ENCODE measurements around the gene ACVRL1.

ACVRL1 gene

GRCh38 chr12:51900323-51900889 is 6.9 kb upstream of the ACVRL1 start:
- DNase-seq = no peak

DNA sequence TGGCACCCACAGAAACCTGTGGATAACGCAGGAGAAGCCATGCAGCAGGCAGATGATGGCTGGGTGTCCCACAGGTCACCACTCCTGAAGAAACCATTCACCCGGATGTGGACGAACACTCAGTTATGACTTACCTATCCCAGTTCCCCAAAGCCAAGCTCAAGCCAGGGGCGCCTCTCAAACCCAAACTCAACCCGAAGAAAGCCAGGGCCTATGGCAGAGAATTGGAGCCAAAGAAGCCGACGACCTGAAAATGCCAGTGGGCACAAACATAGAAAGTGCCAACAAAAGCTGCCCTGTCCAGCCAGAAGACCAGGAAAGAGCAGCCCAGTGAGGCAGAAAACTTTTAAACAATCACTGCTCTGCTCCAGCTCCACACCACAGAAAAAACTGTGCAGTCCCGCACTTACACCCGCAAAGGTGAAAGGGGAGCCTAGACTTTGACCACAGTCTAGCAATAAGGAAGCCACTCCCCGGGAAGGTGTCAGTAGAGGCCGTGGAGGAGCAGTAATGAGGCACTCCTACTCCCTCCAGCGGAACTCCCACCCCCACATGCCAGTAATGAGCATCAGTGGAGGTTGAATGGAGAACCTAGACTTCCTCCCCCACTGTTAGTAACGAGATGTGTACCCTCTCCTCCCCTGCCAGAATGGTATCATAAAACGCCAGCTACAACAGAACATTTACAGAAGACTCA is 6.0 kb upstream of the ACVRL1 start:
- DNase-seq = no peak

DNA sequence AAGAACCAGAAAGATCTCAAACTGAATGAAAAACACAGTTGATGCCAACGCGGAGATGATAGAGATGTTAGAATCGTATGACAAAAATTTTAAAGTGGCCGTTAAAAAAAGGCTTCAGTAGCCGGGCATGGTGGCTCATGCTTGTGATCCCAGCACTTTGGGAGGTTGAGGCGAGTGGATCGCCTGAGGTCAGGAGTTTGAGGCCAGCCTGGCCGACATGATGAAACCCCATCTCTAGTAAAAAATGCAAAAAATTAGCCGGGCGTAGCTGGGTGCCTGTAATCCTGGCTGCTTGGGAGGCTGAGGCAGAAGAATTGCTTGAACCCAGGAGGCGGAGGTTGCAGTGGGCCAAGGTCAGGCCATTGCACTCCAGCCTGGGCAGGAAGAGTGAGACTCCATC is 5.4 kb upstream of the ACVRL1 start:
- no peak for DNase-seq

GRCh38 chr12:51904951-51905470 is 2.3 kb upstream of the ACVRL1 start:
- peak; percentile 89 for DNase-seq

DNA sequence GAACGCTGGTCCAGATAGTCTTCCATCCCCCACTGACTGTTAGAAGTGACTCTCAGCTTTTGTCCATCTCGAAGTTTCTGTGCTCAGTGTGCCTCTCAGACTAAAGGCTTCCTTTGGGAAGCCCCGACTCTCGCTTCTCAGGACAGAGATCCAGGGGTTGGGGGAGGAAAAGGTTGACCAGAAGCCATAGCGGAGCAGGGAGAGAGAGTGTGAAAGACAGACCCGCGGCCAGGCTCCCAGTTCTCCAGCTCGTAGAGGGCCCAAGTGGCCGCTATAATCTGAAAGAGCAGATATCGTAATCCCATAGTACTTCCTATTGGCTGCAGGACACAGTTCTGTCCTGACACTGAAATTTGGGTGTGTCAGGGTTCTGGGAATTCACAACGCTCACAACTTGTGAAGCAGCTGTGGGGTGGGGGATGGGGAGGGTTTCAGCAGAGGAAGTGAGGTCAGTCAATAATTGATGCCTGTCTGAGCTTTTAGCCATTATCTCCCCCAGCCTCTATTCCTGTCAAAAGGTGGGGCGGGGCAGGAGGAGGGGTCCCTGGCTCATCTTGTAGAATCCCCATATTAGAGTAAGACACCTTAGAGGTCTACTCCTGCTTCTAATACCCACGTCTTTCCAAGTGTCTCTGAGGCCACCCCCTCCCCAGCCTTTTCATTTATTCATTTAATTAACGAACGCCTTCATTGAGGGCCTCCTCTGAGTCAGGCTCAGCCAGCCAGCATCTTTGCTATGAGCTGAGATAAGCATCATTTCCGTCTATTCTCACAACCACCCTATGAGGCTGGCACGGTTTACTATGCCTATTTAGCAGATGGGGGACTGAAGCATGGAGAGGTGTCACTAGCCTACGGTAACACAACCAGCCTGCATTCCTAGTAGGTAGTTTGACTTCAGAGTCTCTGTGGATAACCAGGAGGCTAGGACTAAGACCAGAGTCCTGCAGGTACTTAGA is 1.6 kb upstream of the ACVRL1 start:
- DNase-seq = peak; percentile 58

DNA sequence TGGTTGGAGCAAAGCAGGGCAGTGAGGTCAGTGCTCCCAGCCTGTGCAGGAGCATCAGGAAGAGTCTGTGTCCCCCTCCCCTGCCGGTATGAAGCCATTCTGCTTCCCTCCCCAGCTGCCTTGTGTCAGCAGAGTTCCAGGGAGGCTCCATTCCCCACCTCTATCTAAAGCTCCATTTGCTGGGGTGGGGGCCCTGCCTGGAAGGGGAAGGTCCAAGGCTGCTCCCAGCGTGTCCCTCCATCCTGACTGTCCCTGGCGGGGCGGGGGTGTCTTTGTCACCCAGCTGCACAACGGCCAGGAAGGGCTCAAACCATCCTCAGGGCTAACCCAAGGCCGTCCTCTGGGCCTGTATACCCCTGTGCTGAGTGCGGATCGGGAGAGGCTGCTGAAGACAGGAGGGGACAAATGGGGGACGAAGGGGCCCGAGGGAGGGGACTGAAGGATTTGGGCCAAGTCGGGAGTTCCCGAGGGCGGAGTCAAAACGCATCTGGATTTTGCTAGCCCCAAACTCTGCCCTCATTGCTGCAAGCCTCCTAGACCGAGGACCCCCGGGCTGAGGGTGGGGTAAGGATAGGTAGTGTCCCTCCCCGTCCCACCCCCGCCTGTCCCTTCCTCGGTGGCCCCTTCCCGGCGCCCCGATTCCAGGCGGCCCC is 748 bp upstream of the ACVRL1 start:
- no peak for DNase-seq

DNA sequence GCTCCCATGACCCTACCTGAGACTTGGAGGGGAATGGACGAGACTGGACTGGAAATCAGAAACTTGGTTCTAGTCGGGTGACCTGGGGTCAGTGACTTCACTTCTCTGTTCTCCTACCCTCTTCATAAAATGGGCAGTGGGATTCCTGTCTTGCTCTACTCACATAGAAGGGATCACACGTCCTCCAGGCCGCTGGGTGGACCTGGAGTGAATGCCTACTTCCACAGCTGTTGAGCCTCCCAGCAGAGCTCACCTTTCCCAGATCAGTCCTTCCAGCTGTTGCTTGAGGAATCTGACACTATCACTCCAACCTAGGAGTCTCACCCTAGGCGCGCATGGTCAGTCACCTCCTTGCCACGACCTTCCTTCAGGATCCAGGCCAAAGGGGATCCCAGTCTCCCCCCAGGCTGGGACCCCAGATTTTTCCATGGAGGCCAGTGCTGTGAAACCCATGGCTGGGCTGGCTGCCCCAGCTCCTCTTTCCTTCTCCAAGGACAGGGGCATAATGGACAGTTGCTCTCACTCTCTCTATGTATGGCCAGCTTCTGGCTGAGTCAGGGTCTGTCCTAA is 637 bp downstream of the ACVRL1 start:
- no peak for DNase-seq

DNA sequence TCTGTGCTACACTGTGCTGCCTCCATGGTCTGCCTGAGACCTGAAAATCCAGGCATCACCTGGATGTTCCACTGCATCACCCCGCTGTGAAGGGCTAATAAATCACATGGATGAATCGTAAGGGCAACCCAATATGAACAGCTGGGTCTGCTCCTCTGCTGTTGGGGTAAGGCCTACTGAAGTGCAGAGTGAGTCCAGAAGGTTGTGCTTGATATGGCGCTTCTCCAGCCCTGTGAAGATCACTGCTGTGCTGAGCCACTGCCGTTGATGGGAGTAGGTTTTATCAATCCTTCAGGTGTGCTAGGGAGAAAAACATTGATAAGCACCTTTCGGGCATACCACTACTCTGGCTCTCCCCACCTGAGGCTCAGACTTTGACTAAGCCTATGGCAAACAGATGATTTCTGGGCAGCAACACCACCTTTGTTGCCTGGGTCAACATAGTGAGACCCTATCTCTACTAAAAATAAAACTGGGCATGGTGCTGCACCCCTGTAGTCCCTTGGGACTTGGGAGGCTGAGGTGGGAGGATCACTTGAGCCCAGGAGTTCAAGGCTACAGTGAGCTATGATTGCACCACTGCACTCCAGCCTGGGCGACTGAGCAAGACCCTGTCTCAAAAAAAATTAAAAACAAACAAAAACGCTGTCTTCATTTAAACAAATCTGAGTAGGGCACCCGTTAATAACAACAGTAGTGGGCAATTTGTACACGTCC is 1.7 kb downstream of the ACVRL1 start:
- no peak for DNase-seq

DNA sequence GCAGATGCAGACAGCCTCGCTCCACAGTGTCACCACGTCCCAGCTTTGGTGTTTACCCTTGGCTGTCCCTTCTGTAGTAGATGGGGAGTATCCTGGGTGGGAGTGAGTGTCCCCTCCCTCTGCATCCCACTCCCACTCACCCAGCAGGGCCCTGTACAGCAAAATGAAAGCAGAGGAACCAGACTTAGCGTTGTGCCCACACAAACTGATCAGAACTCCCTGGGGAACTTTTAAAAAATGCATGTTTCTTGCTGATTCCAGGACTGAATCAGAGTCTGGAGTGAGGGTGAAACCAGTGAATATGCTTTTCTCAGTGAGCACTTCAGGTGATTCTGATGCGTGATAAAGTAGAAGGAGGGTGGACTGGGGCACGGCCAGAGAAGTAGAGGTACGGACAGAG is 2.9 kb downstream of the ACVRL1 start:
- no peak for DNase-seq

- DNase-seq = no peak
These were observed 3.4 kb downstream of the ACVRL1 start for GRCh38 chr12:51910691-51911090.

- no peak for DNase-seq
These were observed 4.0 kb downstream of the ACVRL1 start for GRCh38 chr12:51911307-51911706.

DNA sequence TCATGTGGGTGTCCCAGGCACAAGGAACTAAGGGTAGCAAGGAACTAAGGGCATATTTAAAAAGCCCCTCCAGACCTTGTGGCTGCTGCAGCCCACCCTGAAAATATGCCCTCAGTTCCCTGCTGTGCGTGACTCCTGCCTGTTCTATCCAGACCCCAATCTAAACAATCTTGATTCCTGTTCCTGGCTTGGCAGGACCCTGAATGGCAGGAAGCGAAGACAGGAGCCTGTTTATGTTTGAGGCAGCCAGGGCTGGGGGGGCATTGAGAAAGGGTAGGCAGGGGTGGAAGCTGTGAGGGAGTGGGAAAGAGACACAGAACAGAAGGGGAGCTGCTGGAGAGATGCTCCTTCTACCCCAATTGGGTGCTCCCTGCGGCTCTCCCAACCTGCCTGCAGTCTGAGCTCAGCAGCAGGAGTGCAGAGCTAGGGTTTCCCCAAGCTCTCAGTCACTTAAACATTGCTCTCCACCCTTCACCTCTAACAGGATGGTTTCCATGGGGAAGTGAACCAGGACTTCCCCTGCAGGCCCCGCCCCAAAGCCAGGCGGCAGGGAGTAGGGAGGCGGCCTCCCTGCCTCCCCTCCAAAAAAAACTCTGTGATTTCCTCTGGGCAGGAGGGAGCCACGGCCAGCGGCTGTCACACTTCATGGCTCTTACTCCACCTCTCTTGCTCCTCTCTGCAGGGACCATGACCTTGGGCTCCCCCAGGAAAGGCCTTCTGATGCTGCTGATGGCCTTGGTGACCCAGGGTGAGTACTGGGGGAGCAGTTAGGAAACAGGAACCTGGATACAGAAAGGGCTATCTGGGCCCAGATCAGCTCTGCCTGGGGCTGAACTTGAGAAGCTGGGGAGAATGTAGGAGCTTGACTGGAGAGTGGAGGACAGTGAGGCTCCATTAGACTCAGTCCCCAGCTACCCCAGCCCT is 4.7 kb downstream of the ACVRL1 start:
- DNase-seq = no peak

DNA sequence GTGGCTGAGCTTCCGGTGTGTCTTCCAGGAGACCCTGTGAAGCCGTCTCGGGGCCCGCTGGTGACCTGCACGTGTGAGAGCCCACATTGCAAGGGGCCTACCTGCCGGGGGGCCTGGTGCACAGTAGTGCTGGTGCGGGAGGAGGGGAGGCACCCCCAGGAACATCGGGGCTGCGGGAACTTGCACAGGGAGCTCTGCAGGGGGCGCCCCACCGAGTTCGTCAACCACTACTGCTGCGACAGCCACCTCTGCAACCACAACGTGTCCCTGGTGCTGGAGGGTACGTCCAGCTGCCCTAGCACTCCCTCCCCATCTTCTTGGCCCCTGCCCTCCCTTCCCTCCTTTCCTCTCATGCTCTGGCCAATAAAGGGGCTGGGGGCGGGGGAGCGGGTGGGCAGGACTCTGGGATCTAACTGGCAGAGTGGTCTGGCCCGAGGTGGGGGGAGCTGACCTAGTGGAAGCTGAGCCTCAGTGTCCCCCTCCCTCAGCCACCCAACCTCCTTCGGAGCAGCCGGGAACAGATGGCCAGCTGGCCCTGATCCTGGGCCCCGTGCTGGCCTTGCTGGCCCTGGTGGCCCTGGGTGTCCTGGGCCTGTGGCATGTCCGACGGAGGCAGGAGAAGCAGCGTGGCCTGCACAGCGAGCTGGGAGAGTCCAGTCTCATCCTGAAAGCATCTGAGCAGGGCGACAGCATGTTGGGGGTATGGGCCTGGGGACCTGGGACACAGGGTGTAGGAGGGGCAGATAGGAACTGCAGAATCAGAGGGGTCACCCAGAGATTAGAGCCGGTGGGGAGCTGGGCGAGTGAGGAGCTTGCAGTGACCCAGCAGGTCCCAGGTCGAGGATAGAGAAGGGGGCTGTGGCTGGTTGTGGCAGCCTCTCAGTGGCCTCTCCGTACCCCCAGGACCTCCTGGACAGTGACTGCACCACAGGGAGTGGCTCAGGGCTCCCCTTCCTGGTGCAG is 6.0 kb downstream of the ACVRL1 start:
- DNase-seq = no peak

- DNase-seq = no peak
These were observed 7.0 kb downstream of the ACVRL1 start for GRCh38 chr12:51914034-51914923.

GRCh38 chr12:51915003-51915625 is 7.8 kb downstream of the ACVRL1 start:
- no peak for DNase-seq

DNA sequence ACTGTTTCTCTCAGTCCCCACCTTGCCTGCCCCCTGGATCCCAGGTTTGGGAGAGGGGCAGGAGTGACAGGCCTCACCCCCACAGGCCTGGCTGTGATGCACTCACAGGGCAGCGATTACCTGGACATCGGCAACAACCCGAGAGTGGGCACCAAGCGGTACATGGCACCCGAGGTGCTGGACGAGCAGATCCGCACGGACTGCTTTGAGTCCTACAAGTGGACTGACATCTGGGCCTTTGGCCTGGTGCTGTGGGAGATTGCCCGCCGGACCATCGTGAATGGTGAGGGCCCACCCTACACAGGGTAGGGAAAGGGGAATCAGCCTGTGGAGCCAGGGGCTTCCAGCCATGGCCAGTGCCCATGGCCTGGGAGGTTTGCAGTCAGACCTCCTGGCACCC is 8.6 kb downstream of the ACVRL1 start:
- DNase-seq = no peak

GRCh38 chr12:51917041-51917590 is 9.8 kb downstream of the ACVRL1 start:
- DNase-seq = no peak
